PC-3 (cell line): ENCODE results near the gene SOWAHC. TPM values are rescaled to one million over a fixed set of nuclear protein-coding genes. Genes with fewer than 3 reads are reported as not detected.
A peak's percentile ranks its signal among the peaks of the same experiment; 100 is the strongest.

Source experiments
- ATAC-seq: fragments of 200-7000 bp; cut with Tn5 transposase; 2 replicates; pipeline ENCODE4 v1.9.1; 2020; ENCODE audit warnings: mild to moderate bottlenecking, moderate library complexity
- BruUV-seq: library from RNA; stranded (reverse); fragments of 400-500 nt; replicated peaks from 2 replicates; lab custom pipeline; 2021; lab: Mats Ljungman, UMichigan
- CTCF ChIA-PET: fragments of 300-600 bp; sonication (Branson Sonifier 250); formaldehyde crosslinking; loops from one replicate; lab custom pipeline; 2022; ENCODE audit warnings: antibody characterized with exemption; lab: Charles Lee
- POLR2A ChIA-PET: fragments of 300-600 bp; sonication (Branson Sonifier 250); formaldehyde crosslinking; loops from one replicate; lab custom pipeline; 2022; ENCODE audit warnings: antibody characterized with exemption; ENCODE audit not compliant: unreplicated experiment; lab: Charles Lee
- DNase-seq: peaks from one replicate; pipeline ENCODE4 v3.0.0-alpha.2; 2015
- H2AFZ ChIP-seq: fragments of 300-600 bp; sonication (generic); 2 replicates; pipeline ENCODE4 v1.6.0; 2016; ENCODE audit warnings: antibody characterized with exemption, low read length
- H3F3A ChIP-seq: fragments of 300-600 bp; sonication (generic); one replicate; pipeline ENCODE4 v1.6.0; 2017; ENCODE audit warnings: antibody characterized with exemption, low read length, control low read depth, mild to moderate bottlenecking; ENCODE audit not compliant: unreplicated experiment
- H3K27ac ChIP-seq: fragments of 300-600 bp; sonication (generic); 2 replicates; pipeline ENCODE4 v1.5.1; 2016; ENCODE audit warnings: mild to moderate bottlenecking, low read length
- H3K27me3 ChIP-seq: fragments of 300-600 bp; sonication (generic); 2 replicates; pipeline ENCODE4 v1.6.1; 2016; ENCODE audit warnings: low read length, mixed read lengths
- H3K36me3 ChIP-seq: fragments of 300-600 bp; sonication (generic); 2 replicates; pipeline ENCODE4 v1.6.1; 2016; ENCODE audit warnings: low read depth, mixed run types, low read length, mixed read lengths
- H3K4me1 ChIP-seq: fragments of 300-600 bp; sonication (generic); 2 replicates; pipeline ENCODE4 v1.5.1; 2016; ENCODE audit warnings: low read length; ENCODE audit not compliant: insufficient read depth
- H3K4me2 ChIP-seq: fragments of 300-600 bp; sonication (generic); 2 replicates; pipeline ENCODE4 v1.6.0; 2016; ENCODE audit warnings: low read length
- H3K4me3 ChIP-seq: fragments of 300-600 bp; sonication (generic); 2 replicates; pipeline ENCODE4 v1.5.1; 2016; ENCODE audit warnings: mild to moderate bottlenecking, low read length, mixed read lengths
- H3K79me2 ChIP-seq: fragments of 300-600 bp; sonication (generic); 2 replicates; pipeline ENCODE4 v1.6.1; 2017; ENCODE audit warnings: low read length, mixed read lengths
- H3K9ac ChIP-seq: fragments of 300-600 bp; sonication (generic); 2 replicates; pipeline ENCODE4 v1.6.0; 2016; ENCODE audit warnings: mild to moderate bottlenecking, low read length
- H3K9me2 ChIP-seq: fragments of 300-600 bp; sonication (generic); replicated peaks from 2 replicates; pipeline ENCODE4 v1.6.1; 2016; ENCODE audit warnings: mixed run types, low read length, mixed read lengths
- H3K9me3 ChIP-seq: fragments of 300-600 bp; sonication (generic); 2 replicates; pipeline ENCODE4 v1.6.1; 2016; ENCODE audit warnings: low read length, mixed read lengths
- H4K20me1 ChIP-seq: fragments of 300-600 bp; sonication (generic); 2 replicates; pipeline ENCODE4 v1.6.1; 2016; ENCODE audit warnings: low read length, mixed read lengths
- EZH2 ChIP-seq: fragments of 300-600 bp; sonication (generic); IDR thresholded peaks from one replicate; pipeline ENCODE4 v1.6.1; 2017; ENCODE audit warnings: antibody characterized with exemption, mild to moderate bottlenecking, low read length; ENCODE audit not compliant: unreplicated experiment
- EZH2phosphoT487 ChIP-seq: fragments of 300-600 bp; sonication (generic); IDR thresholded peaks from 2 replicates; pipeline ENCODE4 v1.6.1; 2018; ENCODE audit warnings: mild to moderate bottlenecking, antibody characterized with exemption, low read length, borderline replicate concordance
- intact Hi-C: fragments of 100-400 bp; cut with micrococcal nuclease; formaldehyde crosslinking; loops from 2 replicates; pipeline ENCODE4 v1.9.0; 2023
- total RNA-seq: library from RNA; depleted of rRNA; stranded (reverse); fragments of >200 nt; gene quantifications from 2 replicates; pipeline ENCODE4 v1.2.3, GENCODE V29; 2014
- TF ChIP-seq, protein P1 (sequence below): fragments of 300-600 bp; sonication (generic); conservative IDR thresholded peaks from 2 replicates; pipeline ENCODE4 v1.5.1; 2017; ENCODE audit warnings: antibody characterized with exemption, low read depth, mild to moderate bottlenecking, low read length

Gene SOWAHC
- total RNA-seq, 1 experiment from 2014 or later: 27.4 TPM

- Histone ChIP-seq H3K79me2 (no peaks in the 10 kb centered on the region), H3K4me3 (no peak overlapping the region), H3K4me1 (peaks cover 9% of the 10 kb centered on the region), H3K36me3 (no peaks in the 10 kb centered on the region), H4K20me1 (no peaks in the 10 kb centered on the region), H2AFZ (peak overlapping the region; percentile 59), H3K4me2 (peak overlapping the region; percentile 32; the same call in 1 of the 2 replicates), H3K27me3 (no peaks in the 10 kb centered on the region), H3K9me2 (no peaks in the 10 kb centered on the region), H3K27ac (no peak overlapping the region), H3F3A (no peaks in the 10 kb centered on the region), H3K9me3 (no peaks in the 10 kb centered on the region), H3K9ac (no peak overlapping the region)
- DNase-seq (peak; percentile 38), ATAC-seq (peak; percentile 43)
- ChIA-PET POLR2A (no interaction called here), CTCF (no interaction called here)
- TF ChIP-seq EZH2 (no peak), EZH2phosphoT487 (no peak)
- TF ChIP-seq, protein P1, sequence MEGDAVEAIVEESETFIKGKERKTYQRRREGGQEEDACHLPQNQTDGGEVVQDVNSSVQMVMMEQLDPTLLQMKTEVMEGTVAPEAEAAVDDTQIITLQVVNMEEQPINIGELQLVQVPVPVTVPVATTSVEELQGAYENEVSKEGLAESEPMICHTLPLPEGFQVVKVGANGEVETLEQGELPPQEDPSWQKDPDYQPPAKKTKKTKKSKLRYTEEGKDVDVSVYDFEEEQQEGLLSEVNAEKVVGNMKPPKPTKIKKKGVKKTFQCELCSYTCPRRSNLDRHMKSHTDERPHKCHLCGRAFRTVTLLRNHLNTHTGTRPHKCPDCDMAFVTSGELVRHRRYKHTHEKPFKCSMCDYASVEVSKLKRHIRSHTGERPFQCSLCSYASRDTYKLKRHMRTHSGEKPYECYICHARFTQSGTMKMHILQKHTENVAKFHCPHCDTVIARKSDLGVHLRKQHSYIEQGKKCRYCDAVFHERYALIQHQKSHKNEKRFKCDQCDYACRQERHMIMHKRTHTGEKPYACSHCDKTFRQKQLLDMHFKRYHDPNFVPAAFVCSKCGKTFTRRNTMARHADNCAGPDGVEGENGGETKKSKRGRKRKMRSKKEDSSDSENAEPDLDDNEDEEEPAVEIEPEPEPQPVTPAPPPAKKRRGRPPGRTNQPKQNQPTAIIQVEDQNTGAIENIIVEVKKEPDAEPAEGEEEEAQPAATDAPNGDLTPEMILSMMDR: no peak
- intact Hi-C loops: no loop called here
- no TSS peak for BruUV-seq
Observed at GRCh38 chr2:109644571-109645275, 30.6 kb downstream of the SOWAHC start.

GRCh38 chr2:109645412-109646184 is 31.4 kb downstream of the SOWAHC start:
- Histone ChIP-seq H2AFZ (no peak overlapping the region), H3K36me3 (no peaks in the 10 kb centered on the region), H3K79me2 (no peaks in the 10 kb centered on the region), H3K27me3 (no peaks in the 10 kb centered on the region), H3K4me1 (peaks cover 9% of the 10 kb centered on the region), H3K27ac (no peak overlapping the region), H4K20me1 (no peaks in the 10 kb centered on the region), H3F3A (no peaks in the 10 kb centered on the region), H3K9me2 (no peaks in the 10 kb centered on the region), H3K9me3 (no peaks in the 10 kb centered on the region), H3K4me2 (no peak overlapping the region), H3K9ac (no peak overlapping the region), H3K4me3 (no peak overlapping the region)
- BruUV-seq: no TSS peak
- intact Hi-C loops: no loop called here
- ATAC-seq (no peak), DNase-seq (no peak)
- TF ChIP-seq EZH2: no peak
- TF ChIP-seq, protein P1: no peak
- TF ChIP-seq EZH2phosphoT487: no peak
- ChIA-PET POLR2A (no interaction called here), CTCF (no interaction called here)
